NCI-H526 (cell line): ENCODE data around the gene CLK4.

Experiments used
- DNase-seq, 2 experiments: peaks; one replicate each; lab custom pipeline; 2025; lab: John Stamatoyannopoulos, UW

The CLK4 gene

DNA sequence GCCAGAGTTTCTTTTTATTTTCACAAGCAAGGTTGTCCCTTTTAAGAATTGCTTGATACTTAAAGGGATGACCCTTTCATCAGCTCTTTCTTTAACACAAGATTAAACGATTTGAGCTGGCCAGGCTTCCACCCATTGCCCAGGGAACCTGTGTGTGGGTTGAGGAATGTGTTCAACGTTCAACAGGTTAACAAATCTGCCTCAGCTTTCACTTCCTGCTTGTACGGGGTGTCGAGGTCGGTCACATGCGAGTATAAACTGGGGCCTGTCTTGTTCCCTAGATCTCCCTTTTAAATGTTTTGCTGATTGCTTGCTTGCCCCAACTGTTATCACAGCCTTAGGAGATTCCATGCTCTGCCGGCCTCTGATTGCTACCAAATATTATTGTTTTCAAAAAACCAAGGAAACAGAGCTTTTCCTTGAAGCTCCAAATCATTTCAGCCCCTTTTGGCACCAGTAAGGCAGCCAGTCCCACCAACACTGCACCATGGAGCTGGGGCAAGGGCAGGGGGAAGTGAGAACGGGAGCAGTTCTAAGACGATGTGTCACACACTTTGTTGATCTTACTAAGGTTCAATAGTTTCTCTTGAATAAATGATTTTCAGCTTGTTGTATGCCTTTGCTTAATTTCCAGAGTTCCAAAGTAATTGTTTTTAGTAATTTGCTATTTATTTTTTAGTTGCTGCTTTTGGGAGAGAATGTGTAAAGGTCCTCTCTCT lies 10.7 kb upstream of the CLK4 start:
- no peak for DNase-seq

DNA sequence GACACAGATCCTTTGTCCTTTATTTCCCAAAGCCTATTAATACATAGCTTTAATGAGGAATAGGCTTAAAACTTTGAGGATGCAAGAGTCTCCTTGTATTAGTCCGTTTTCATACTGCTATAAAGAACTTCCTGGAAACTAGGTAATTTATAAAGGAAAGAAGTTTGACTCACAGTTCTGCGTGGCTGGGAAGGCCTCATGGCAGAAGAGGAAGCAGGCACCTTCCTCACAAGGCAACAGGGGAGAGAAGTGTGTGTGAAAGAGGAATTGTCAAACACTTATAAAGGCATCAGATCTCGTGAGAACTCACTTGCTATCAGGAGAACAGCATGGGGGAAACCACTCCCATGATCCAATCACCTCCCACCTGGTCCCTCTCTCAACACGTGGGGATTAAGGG lies 5.4 kb upstream of the CLK4 start:
- DNase-seq: no peak

DNA sequence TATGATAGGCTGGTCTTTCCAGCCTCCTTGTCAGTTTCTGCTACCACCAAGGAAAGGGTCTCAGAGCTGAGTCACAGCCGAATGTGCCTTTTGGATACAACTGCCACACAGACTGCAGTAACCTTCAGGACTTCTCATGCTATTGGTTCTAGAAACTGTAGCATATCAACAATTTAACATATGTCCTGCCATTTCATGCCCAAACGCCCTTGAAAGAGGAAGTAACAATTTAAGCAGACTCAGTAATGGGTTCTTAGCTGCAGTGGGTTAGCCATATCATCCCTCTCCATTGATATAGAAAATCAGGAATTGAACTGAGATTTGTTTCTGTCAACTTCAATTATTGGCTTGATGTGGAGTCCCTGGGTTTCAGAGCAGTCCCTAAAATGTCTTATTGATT lies 4.1 kb upstream of the CLK4 start:
- DNase-seq: no peak

DNA sequence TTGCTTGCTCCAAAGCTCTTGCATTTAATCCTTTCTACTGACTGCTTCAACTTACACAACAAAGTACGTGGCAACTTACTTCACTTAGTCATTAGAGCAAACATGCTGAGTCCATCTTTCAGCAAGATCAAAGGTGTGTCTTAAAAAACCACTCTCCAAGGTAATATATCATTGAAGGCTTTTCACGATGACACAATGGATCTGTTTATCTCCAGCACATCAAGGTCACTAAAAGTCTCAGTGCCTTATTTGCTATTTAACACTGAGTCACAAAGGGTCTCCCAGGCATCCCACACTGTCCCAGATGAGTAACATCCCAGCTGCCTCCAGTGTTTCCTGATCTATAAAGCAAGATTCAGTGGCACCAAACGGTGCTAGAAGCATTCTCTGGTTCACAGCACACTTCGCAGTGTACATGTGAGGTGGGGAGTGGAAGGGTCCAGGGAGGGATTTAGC lies 3.7 kb upstream of the CLK4 start:
- no peak for DNase-seq

DNA sequence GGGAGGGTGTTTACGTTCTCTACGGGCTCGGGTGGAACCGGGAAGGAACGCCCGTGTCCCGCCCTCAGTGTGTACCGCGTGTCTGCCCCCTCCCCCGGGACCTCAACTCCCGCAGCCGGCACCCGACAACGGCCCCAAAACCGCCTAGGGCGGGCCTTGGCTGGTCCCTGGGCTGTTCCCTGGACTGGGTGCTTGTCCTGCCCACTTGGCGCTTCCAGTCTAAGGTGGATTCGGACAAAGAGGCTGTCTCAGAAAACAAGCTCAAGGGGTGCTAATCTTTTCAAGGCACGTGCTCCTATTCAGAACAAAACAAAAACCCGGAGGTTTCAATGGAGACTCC lies 379 bp upstream of the CLK4 start:
- no peak for DNase-seq

DNA sequence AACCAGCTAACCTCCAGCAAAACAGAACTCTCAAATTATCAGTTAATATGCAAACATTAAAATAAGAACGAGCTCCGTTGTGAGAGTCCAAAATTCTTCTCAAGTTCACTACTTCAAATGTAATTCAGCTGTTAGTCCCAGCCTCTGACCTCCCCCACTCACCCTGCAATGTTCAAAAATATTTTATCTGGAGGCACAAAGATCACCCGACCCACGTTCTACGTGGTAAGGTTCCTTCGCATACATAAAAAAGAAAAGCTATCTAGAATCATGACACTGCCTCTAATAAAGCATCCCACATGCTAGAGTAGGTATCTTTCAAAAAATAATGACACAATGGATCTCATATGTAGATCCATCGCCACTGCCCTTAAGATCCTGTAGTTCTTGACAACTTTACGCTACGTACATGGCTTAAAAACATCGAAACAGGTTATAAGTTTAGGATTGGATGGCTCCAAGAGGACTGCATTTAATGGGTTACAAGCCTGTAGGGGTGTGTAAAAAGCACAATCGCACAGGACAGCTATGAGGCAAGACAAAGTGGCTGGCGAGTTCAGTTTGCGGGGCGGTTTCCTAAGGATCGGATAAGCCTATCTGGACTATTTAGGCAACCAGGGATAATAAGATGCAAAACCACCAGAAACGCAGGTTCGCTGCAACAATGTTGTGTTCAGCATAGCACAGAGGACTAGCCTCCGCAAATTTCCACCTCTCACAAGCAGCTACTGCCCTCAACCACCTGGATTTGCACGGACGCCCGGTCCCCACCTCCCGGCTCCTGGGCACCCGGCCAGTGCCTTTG lies 969 bp downstream of the CLK4 start:
- peak; percentile 37 to 63 for DNase-seq

DNA sequence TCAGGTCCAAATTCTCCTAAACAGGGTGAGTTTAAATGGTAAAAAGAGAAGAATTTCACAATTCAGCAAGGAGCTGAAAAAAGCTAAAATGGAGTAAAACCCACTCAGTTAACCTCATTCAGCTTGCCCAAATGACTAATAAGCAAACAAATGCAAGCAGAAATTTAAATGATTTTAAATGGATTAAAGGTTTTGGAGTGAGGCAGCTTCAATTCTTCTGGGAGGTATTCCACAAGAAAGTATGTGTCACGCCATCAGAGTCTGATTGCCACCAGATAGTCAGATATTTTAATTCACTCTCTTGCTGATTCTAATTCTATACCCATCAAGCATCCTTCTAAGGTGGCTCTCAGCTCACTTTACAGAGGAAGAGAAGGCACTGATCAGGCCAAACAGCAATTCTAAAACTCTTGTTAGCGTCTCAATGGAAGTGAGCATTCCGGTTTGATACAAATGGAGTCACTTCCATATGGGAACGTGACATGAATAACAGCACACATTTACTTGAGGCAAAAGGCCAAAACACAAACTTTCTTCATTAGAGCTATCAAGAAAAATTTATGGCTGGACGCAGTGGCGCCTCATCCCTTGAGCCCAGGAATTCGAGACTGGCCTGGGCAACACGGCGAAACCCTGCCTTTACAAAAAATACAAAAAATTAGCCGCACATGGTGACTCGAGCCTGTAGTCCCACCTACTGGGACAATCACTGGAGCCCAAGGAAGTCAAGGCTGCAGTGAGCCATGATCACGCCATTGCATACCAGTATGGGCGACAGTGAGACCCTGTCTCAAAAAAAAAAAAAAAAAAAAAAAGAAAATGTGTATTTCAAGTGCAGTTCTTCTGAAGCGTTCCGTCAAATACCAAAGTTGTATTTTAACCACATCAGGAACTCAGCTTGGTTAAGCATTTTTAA lies 2.0 kb downstream of the CLK4 start:
- DNase-seq: peak in 1 of 2 experiments; percentile 1

DNA sequence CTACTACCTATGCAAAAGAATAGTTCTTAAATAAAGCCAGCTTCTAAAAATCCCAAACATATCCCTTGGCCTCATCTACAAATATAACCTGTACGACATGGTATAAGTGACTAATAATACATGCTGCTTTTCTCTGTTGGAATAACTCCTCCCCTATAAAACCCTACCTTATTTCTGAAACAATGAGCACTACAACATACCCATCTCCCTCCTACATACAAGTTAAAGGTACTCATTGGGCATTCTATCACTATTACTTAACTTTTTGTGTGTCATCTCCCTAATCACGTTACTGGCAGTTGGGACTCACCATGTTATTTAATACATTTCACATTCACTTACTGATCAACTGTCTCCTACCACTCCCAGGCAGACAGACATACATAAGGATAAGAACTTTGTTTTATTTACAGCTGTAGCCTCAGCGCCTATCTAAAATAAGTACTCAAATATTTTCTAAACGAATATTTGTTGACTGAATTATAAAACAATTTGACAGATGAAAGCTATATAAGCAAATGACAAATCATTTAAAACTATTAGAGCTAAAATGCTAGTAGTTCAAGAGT lies 4.1 kb downstream of the CLK4 start:
- no peak for DNase-seq

DNA sequence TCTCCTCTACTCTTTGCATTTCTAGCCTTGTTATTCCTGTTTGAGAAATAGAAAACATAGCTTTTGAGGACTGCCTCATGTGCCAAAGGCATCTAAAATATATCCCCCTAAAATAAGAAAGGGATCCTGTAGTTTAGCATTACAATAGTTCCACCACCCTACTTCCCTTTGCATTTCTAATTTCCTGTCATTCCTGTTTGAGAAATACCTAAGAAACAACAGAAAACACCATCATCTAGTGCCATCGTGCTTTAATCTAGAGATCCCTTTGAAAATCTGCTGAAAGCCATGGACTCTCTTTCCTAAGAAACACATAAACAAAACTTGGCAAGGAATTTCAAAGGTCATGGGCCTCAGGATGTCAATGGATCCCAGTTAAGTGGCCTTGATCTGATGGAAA lies 7.5 kb downstream of the CLK4 start:
- no peak for DNase-seq

DNA sequence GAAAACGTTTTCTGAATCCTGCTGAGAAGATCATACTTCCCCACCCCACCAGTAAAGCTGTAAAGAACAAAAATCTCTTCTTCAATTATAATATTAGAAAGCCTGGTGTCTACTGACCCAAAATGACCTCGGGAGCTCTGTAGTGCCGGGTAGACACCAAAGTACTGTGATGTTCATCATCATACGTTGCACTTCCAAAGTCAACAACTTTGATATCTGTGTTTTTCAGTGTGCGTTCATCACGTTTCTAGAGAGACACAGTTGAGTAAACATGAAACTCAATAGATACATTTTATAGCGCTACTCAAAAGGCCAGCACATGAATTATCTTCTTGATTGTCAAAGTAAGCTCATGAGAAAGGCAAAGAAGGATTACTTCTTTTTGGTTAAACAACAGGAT lies 14.6 kb downstream of the CLK4 start:
- DNase-seq: no peak

DNA sequence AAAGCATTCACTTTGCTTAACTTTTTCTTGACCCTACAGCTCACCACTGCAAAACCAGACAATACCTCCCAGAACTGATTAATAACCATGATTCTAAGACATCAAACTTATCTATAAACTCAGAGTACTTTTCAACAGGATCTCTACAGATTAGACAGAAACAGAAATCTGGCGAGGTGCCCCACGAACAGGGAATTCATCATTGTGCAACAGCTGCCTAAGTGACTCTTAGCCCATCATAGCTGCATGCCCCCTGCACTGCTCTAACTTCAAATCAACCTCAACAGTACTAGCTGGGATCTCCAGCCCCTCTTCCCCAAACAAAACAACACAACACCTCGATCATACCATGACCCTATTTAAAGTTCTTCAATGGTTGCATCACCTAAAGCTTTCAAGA lies 20.6 kb downstream of the CLK4 start:
- DNase-seq: no peak

DNA sequence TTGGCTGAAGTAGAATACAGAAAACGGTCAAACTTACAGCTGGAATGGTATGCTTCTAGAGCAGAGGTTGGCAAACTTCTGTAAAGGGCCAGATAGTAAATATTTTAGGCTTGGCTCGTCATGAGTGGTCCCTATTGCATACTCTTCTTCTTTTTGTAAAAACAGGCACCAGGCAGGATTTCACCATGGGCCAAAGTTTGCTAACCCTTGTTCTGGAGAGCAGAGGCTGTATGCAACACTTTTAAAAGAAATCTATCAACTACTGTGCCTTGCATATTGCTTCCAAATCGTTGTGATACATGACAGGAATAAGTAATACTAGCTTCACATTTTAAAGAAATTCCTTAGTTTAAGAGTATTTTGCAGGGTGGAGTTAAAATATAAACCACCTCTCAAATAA lies 21.1 kb downstream of the CLK4 start:
- no peak for DNase-seq

DNA sequence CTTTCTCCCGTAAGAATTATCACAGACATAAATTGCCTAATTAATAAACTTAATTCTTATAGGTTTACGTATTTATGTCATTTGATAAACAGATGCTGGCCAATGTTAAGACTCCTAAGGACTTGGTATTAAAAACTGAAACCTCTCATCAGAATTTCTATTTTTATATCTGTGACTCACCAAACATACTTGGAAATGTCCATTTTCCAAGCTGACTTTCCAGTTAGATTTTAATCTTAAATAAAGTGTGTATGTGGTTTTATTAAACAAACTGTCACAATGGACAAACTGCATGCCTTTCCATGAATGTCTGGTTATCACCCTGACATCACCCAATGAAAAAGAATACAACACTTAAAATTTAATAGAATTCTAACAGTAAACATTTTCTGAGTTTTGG lies 24.1 kb downstream of the CLK4 start:
- DNase-seq: no peak

DNA sequence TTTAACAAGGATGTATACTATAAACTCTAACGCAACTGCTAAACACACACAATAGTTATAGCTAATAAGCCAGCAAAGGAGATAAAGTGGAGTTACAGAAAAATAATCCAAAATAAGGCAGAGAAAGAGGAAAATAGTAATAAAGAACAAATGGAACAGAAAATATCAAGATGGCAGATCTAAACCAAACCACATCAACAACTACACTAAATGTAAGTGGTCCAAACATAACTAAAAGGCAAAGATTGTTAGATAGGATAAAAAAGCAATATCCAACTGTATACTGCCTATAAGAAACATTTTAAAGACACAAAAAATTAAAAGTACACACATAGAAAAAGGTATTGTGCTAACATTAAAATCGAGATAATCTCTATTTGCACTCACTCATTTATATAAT lies 31.1 kb downstream of the CLK4 start:
- no peak for DNase-seq

DNA sequence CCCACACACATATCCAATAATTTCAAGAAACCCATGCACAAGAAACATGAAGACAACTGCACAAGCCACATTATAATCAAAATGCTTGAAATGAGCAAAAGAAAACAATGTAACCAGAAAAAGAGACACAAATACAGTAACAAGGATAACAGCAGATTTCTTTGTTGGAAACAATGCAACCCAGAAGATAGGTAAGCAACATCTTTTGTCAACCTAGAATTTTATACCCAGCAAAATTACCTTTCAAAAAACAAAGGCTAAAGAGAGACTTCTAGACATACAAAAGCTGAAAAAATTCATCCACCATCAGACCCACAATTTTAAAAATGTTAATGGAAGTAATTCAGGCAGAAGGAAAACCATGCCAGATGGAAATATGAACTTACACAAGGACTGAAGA lies 31.7 kb downstream of the CLK4 start:
- DNase-seq: no peak

DNA sequence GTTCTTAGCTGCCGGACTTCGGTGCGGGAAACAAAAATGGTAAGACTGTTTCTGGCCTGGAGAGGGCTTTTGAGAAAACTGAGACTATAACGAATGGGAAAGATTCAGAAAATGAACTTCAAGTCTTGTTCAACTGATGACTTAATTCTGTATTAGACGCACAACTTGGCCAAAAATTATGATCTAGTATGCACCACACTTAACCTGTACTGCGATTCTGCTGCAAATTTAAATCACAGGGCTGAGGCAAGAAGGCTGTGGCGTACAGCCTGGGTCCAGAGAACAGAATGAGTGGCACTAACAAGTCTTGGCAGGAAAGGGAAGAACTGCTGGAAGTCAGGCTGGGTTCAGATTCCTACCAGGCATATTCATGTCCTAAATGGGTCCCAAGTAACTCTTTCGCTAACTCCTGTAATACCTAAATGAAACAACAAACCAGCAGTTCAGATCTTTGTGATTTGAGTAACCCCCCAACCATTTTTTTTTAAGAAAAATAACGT lies 35.9 kb downstream of the CLK4 start:
- no peak for DNase-seq

DNA sequence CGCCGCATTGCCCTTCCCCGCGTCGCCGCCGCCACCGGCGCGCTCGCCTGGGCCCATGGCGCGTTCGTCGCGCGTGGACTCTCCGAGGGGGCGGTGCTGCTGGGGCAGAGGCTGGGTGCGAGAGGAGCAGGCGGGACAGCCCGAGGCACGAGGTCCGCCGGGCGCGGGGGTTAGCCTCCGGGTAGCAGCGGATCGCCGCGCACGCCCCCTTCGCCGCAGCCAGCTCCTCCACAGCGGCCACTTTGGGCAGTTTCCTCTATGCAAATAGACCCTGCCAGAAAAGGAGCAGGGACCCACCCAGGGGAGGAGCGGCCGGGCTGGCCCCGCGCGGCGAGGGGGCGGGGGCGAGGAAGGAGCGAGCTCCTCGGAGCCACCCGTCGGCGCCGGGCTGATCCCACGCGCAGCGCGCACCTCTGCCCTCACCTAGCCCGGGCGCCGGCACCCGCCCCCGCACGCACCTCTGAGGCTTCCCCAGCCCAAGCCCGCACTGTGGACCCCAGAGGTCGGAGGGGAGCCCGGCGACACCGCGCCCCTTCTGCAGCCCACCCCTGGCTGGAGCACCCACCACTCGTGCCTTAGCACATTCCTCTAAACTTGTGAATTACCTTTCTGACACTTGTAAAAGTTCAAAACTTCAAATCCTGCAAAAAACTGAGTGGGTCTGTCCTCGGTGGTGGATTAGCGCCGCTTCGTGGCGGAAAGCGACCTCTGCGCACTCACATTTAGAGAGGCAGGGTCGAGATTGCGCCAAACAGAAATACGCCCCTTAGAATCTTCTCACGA lies 36.5 kb downstream of the CLK4 start, which contains the start of gene COL23A1:
TSS of gene COL23A1 (minus strand) at position 253 of the 783 bp plus-strand sequence.
- DNase-seq: peak in 1 of 2 experiments; percentile 41

DNA sequence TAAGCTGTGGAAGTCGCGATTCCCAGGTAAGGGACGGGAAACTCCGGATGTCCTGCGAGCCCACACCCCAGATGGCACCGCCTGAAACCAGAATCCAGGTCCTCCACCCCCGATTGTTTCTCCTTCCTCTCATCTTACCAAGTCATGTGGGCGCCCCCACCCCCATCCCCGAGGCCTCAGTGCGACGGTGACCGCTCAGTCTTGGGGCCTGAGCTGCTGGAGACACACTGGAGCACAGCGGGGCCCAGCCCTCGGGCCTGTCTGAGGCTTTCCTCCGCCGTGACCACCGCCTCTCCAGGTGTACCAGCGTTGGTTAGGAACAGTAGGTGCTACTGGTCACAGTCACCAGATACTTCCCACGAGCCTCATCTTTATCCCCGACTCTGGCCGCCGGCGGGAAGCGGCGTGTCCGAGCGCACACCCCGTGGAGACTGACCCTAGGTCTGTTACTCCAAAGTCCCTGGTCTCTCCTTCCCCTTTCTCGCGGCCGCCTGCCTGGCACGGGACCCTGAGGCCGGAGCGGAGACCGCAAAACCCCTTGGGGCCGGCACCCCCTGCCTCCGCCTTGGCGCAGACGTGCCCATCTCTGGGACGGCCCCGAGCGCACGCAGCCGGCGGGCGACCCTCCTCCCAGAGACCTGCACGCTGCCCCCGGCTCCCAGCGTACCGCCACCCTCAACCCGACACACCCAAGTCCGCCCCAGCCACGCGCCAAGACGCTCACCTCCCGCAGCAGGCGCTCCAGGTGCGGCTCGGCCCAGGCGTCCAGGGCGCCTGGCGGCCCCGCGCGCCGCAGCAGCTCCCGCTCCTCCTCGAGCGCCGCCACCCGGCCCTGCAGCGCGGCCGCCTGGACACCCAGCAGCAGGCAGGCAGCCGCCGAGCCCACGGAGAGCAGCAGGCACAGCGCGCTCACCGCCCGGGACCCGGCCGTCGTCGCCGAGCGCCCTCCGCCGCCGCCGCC lies 37.4 kb downstream of the CLK4 start:
- DNase-seq: peak in 1 of 2 experiments; percentile 50

DNA sequence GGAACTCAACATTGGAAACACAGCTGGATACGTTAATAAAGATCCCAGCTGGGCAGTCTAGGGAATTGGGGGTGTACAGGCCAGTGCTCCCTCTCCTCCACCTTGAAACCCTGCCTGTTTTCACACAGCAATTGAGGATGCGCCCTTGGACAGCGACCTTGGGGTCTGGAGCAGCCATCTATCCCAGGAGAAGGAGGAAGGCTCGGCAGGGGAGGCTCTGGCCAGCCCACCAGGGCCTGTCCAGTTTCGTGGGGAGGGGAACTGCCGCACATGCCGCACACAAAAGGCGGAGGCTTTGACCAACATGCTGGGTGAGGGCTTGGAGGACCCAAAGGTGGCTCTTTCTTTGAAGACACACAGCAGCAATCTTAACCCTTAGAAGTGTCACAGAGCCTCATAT lies 38.1 kb downstream of the CLK4 start:
- no peak for DNase-seq
